GM10847 (cell line): ENCODE data around the gene LTC4S.
A peak's percentile ranks its signal among the peaks of the same experiment; 100 is the strongest.

ENCODE experiments used
- POLR2A ChIP-seq: IDR thresholded peaks from 2 replicates; pipeline ENCODE4 v1.6.1; 2011; ENCODE audit not compliant: insufficient read length; ENCODE audit errors: extremely low read depth

LTC4S gene

DNA sequence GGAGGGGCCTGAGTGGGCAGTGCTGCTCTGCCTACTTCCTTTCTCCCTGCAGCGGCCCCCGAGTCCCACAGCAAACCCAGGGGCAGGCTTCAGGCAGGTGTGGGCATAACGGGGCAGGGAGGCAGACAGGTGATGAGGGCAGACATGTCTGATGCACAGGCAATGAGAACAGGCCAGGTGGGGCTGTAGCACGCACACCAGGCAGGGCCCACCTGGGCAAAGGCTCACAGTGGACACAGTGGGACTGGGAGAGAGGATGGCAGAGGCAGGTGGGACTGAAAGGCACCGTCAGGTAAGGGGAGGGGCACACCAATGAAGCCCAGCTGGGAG, 5.8 kb downstream of the LTC4S start:
- TF ChIP-seq POLR2A = no peak

DNA sequence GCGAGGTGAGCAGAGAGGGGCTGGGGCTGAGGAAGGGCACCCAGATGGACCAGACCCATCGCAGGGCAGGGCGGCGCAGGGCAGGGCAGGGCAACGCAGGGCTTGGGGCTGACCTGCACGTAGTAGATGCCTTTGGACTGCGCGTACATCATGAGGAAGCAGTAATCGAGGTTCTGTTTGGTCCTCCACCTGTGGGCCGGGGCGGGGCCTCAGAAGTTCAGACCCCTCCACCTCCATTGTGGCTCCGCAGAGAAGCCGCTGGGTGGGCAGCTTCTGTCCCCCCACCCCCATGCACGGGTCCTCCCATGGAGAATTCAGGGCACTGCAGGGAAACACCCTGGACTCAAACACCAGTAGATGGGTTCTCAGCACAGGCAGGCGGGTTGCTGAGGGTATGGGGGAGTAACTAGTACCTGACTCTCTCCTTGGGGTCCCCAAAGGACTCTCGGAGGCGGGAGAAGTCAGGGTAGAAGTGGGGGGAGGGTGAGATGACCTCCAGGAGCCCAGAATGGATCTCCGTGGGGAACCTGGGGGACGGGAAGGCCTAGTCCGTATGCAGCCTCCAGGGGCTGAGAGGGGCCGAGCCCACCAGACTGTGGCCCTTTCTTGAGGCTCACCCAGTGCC, 6.4 kb downstream of the LTC4S start:
- TF ChIP-seq POLR2A = no peak

DNA sequence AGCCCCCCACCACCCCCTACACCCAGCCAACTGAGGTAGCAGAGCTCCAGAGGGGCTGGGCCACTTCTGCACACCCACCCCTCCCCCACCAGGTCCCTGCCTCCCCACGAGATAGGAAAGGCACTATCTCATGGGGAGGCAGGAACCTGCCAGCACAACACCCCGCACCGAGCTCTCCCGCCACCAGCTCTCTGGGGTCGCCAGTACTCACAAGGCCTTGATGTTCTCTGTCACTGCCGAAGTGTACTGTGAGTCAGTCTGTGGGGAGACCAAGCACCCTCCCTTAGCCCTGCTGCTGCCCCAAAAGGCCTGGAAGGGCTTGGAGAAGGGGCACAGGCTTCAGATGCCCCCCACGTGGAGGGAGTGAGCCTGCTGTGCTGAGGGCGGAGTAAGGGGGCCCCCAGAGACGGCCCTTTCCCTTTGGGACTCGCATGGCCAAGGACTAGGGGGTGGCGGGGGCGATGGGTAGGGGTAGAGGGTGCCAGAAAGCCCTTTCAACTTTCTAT, 7.0 kb downstream of the LTC4S start:
- no peak for TF ChIP-seq POLR2A

DNA sequence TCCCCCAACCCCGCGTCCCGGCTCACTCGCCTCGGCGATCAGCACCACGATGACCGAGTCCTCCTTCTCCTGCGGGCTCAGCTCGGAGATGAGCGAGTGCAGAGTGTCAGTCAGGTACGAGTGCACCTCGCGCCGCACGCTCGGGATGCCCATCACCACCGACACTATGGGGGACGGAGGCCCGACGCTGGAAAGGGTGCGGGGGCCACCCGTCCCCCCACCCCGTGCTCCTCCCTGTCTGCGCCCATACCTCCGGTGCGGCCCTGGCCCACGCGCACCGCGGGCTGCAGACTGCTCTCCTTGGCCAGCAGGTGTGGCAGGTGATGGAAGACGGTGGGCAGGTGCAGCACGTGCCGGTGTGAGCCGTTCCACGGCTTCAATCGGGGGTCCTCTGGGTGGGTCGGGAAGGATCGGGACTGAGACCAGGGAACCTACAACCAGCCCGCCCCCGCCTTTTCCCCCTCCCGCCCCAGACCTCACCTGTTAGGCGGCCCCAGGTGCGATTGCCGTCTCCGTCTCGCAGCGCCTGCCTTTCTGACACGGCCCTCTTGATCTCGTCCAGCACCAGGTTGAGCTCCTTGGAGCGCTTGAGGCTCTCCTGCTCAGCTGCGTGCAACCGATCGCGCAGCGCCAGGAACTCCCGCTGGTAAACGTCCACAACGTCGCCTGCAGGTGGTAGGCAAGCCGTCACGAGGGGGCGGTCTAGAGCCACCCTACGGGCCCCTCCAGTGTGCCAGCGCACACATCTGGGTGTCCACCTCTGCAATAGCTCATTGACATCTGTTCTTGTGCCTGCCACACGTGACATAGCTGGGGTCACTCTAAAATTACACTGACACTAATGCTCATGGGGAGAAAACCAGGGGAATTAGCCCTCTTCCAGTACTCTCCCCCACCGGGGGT, 7.8 kb downstream of the LTC4S start:
- no peak for TF ChIP-seq POLR2A

DNA sequence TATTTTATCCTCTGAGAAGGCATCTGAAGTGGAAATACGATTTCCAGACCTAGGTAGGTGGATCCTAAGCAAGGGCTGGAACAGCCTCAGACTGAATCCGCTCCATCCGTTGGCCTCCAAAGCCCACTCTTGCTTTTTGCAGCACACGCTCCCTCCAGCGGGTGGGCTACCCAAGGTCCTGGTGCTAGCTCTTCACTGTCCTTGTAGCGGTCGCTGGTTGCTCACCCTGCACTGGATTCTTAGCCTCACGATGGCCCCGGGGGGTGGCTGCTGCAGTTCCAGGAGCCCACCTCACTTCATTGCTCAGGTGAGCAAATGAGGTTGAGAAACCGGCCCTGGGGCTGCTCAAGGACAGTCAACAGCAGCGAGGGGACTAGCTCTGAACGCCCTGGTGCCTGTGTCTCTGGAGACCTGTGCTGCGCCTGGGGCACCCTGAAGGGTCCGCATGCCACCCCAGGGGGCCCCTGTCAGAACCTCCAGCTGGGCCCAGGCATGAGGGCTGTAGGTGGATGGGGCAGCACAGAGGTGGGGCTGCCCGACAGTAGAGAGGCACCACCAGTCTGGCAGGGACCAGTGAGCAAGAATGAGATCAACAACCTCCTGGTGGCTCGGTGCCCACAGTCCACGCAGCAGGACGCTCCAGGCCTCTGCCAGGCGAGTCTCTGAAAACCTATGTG, 8.6 kb downstream of the LTC4S start:
- TF ChIP-seq POLR2A = no peak

DNA sequence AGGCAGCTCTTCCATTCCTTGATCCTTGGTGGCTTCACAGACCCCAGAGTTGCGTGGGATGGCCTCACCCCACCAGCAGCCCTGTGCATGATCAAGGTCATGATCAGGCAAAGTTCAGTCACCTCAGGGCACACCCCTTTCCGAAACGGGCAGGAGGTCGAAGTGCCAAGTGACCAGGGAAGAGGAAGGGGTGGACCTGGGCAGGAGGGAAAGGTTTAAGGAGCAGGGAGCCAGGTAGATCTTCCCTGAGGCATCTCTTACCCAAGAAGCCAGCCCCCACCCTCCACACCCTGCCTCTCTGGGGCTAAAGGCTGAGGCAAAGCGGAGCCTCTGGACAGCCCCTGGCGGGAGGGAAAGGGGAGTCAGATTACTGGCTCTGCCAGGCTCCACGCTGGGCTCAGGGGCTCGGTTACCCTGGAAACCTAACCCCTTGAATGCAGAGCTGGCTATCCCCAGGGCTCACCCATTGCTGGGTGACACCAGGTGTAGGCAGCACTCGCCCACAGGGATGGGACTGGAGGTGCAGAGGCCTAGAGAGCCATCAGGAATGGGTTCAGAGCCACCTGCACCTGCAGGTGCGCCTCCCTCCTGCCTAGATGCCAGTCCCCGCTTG, 9.3 kb downstream of the LTC4S start:
- no peak for TF ChIP-seq POLR2A

DNA sequence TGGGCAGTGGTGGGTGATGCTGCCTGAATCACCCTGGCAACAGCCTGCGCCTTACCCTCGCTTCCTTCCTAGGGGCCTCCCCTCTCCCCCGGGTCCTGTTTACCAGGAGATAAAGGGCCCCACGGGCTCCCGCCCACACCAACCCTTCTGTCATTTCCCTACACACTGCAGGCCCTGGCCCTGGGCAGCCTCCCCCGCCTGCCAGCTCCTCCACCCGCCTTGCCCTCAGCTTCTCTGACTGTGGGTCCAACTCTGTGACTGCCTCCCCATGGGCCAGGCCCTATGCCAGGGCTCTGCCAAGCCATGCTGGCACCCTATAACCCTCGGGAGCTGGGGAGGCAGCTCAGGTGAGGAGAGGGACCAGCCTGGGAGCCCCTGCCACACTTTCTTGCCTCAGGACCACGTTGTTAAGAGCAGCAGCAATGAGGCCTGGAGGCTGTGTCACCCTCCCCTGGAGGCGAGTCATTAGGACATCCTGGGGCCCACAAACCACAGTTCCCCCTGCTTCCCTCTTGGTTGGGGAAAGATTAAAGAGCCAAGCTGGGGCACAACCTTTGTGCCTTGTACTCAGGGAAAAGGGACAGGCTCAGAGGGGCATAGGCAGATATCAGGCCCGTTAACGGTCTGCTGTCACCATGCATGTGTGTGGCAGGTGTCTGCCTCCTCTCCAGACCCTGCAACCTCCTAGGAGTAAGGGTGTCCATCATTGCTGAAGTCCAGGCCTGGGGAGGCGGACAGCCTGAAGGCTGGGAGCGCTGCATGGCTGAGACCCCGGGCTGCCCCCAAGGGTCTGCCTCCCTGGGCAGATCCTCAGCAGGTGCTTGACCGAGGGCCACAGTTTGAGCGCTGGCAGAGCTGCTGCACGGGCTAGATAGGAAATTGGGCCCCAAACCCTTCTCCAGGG, 10.1 kb downstream of the LTC4S start:
- TF ChIP-seq POLR2A = no peak

DNA sequence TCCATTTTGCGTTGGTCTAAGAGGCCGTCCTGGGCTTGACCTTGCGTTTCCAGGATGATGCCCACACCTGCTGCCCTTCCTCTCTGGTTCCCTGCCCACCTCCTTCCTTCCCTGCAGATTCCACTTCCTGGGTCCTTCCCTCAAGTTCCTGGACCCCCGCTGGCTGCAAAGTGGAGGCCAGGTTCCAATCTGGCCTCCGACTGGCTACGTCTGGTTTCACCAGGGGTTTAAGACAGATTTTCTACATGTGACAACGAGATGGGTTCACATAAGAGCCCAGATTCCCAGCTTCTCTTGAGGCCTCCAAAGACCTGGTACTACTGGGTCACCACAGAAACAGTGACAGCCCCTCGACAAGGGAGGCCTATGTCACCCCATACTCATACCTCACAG, 10.8 kb downstream of the LTC4S start:
- no peak for TF ChIP-seq POLR2A

DNA sequence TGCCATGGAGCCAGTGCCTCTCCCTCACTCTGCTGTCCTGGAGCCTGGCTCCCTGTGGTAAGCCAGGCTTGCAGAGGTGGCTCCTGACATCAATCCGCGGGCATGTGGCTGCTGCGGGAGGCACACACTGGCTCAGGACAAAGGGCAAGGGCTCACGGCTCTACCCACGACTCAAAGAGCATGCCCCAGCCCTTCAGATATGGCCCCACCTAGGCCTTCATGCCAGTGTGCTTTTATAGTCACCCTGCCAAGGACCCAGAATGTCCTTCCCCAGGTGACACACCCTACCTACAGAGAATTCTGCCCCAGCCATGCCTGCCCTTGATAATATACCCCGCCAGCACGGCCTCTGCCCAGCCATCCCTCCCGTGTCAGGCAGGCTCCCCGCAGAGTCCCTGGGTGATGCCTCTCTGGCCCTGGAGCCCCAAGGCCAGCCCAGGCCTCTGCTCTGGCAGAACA, 11.3 kb downstream of the LTC4S start:
- TF ChIP-seq POLR2A = no peak

DNA sequence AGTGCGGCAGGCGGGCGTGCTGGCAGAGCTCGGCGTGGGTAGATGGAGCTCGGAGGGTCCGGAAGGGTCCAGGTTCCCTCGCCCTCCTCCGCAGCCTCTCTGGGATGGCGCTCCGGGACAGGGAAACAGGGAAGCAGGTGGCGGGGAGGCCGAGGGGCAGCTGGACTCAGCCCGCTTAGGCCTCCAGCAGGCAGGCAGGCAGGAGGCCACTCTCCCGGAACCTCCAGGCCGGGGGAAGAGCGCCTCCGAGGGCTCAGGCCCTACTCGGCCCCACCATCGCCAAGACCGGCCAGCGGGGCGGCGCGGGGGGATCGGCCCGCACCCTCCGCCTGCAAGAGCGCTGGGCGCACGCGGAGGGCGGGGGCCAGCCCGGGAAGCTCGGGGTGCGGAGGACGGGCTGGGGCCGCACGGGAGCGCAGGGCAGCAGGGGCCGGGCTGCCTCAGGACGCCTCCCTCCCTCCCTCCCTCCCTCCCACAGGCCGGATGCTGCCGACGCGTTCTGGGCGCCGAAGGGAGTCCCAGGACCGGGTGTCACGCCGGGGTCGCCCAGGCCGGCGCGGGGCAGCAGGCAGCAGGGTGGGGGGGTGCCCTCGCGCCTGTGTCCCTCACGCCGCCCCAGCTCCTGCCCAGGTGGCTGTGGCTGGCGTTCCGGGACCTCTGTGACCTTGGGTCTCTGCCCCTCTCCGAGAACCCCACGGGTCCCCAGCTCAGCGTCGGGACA, 11.9 kb downstream of the LTC4S start:
- TF ChIP-seq POLR2A = no peak

DNA sequence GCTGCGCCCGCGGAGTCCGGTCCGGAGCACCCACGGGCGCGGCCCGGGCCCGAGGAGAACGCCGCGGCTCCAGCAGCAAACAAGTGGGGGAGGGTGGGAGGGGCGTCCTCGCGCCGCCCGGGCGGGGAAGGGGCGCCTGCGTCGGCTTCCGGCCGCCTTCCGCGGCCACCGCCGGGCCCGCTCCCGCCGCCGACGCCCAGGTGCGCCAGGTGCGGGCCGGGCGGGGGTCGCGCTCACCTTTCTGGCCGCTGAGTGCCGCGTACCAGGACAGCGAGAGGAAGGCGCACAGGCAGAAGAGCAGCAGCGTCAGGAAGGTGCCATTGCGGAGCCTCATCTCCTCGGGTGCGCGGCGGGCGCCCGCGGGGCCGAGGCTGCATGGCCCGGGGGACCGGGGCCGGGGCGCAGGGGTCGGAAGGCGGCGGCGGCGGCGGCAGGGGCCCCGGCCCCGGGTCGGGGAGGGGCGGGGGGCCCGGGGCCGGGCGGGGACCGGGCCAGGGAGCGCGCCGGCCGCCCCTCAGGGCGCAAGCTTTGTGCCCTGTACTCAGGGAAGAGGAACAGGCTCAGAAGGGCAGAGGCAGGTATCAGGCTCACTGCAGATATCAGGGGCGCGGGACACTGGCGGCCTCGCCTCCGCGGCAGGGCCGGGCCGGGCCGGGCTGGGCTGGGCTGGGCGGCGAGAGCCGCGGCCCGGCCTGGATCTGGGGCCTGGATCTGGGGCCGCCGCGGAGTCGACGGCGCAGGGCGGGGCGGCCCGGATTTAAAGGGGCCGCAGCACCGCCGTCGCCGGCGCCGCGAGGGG, 12.7 kb downstream of the LTC4S start, which contains the start of gene MGAT4B:
TSS of gene MGAT4B (minus strand) at position 617 of the 799 bp plus-strand sequence. CDS start at position 334, 283 bp downstream.
- peak; percentile 53 for TF ChIP-seq POLR2A

DNA sequence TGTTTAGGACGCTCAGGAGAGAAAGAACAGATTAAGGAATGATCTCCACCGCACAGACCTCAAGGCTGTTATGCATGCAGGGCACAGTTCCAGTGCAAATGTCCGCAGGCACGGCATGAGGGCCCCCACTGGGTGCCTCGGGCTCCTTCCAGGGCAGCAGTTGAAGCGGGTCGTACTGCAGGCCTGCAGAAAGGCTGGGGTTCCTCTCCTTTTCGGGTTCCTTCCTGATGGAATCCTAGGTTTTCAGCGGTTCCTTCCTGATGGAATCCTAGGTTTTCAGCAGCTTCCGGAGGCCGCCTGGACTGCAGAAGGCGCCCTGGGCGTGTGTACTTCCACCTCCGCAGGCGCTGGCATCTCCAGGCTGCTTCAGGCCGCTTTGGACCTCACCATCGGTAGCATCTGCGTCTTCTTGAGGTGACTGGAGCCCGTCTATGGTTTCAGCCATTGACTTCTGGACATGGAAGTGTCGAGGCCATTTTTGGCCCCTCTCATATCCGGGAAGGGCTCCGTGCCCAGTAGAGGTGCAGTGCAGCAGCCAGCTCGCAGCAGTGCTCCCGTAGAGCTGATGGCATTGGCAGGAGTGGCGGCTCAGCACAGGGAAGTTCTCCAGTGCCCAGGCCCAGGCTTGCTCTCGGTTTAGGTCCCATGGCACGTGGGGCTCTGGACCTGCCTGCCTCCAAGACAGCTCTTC, 18.5 kb downstream of the LTC4S start:
- no peak for TF ChIP-seq POLR2A

DNA sequence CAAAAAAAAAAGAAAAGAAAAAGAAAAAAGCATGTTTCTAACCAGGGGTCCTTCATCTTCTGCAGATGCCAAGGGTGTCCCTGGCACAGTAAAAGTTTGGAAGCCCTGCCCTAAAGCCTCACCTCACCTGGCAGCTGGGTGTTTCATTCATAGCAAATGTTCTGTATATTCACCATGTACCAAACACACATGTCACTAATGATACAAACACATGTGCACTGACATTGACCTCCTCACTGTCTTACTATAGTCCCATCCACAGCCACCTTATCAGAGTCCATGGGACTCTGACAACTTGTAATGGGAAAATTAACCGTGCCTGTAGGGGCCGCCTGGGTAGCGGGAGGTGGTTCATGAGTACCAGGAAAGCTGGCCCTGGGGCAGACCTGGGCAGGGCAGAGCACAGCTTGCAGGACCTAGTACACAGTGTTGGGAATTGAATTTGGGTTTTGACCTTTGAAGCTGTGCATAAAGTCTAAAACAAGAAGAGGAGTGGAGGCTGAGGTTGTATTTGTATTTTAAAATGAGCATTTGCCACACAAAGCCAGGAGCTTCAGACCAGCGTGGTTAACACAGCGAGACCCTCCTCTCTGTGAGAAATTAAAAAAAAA, 19.3 kb downstream of the LTC4S start:
- no peak for TF ChIP-seq POLR2A
